Occipital lobe (tissue), 2 donors: ENCODE data around the gene THOC5. TPM values are rescaled to one million over a fixed set of nuclear protein-coding genes. Genes with fewer than 3 reads are reported as not detected.
A peak's percentile ranks its signal among the peaks of the same experiment; 100 is the strongest.
"Not testable (repeated sequence)": the region's sequence is repeated elsewhere in the genome, so short reads cannot be mapped to it uniquely, and the experiment has no call there.

ENCODE experiments used
- DNase-seq: peaks from one replicate; lab custom pipeline; 2025; lab: John Stamatoyannopoulos, UW
- total RNA-seq: library from RNA; depleted of rRNA; stranded (reverse); fragments of >200 nt; gene quantifications from one replicate; pipeline ENCODE4 v1.2.3, GENCODE V29; 2014

THOC5 gene
- 33.5 TPM for total RNA-seq

DNA sequence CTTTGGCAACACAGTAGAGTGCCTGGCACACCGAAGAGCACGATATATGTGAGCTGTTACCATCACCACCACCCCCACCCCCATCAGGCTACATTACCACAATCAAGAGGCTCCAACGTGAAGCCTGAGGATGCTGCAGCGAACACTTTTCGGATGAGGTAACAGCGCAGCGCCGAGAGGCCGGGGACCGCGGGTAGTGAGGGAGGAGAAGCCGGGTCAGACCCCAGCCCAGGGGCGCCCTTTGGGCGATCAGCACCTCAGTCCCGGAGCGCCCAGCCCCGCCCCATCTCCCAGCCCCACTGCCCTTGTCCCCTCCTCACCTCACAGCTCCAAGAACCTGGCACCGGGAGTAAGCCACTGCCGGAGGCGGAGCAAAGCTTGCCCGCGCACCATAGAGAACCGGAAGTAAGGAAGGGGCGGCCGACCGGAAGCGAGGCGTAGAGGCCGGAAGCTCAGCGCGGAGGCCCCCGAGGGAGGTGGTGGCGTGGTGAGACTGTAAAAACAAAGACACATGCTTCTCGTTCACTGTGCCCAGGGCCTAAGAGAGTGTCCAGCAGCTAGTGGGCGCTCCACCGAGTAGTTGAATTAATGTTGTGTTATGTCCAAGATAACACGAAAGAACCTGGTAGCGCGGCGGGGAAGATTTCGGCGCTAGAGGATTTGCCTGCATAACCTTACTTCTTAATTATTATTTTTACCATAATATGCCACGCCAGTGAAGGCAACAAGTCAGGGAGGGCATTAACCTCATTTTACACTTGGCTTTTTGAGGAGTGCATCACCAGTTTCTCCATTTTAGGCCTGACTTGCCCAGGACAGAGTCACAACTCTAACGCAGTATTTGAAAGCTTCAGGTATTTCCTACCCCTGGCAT lies at the start of gene THOC5:
Gene THOC5, minus strand, starts transcription at position 407 of the 874 bp plus-strand sequence. CDS start 4,610 bp downstream, outside the sequence.
- peak; percentile 95 for DNase-seq

- no peak for DNase-seq
These were observed 45.1 kb upstream of the THOC5 start for GRCh38 chr22:29598684-29599020.

GRCh38 chr22:29597871-29598683 lies 44.5 kb upstream of the THOC5 start:
- DNase-seq, result not testable (repeated sequence)

- no peak for DNase-seq
These were observed 42.9 kb upstream of the THOC5 start for GRCh38 chr22:29596408-29596807.

DNA sequence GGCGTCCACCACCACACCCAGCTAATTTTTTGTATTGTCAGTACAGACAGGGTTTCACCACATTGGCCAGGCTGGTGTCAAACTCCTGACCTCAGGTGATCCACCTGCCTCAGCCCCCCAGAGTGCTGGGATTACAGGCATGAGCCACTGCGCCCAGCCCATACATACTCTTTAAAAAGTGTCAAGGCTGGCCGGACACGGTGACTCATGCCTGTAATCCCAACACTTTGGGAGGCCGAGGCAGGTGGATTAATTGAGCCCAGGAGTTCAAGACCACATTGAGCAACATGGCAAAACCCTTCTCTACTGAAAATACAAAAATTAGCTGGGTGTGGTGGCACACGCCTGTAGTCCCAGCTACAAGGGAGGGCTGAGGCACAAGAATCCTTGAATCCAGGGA lies 40.9 kb upstream of the THOC5 start:
- DNase-seq, result not testable (repeated sequence)

DNA sequence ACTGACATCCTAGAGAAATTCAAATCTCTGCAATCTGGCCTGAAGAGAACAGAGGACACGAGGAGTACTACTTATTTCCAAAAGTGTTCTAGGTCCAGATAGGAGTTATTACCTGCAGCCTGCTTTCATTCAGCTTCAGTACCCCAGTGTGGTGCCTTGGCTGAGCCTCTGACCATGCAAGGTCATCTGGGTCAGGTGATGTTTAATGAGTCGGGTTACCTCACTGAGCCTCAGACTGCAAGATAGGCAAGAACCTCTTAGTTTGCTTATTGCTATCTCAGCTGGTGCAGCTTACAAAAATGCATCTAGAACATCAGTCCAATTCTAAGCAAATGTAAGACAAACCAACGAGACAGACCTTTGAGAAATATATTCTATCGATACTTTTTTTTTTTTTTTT lies 40.4 kb upstream of the THOC5 start:
- DNase-seq, result no peak

DNA sequence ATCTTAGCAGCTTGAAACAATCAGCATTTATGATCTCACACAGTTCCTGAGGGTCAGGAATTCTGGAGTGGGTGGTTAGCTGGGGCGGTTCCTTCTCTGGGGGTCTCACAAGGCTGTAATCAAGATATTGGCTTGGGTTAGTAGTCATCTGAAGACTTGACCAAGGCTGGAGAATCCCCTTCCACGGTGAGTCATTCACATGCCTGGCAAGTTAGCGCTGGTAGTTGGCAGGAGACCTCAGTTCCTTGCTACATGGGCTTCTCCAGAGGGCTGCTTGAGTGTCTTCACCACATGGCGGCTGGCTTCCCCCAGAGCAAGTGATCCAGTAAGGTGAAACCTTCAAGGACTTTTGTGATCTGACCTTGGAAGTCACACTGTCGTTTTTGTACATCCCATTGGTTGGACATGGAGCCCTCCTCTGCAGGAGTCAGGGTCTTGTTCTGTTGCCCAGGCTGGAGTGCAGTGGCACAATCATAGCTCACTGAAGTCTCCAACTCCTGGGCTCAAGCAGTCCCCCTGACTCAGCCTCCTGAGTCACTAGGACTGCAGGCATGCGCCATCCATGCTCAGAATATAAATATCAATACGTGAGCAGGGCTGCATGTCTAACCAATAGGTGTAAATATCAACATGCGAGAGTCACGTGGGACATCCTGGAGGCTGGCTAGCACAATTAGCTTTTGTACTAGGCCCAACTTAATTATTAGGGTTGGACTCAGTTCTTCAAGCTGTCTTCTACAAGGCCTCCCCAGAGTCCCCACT lies 34.6 kb upstream of the THOC5 start:
- DNase-seq, result no peak

GRCh38 chr22:29586193-29586705 lies 32.7 kb upstream of the THOC5 start:
- not testable (repeated sequence) for DNase-seq

GRCh38 chr22:29584975-29585374 lies 31.4 kb upstream of the THOC5 start:
- no peak for DNase-seq

DNA sequence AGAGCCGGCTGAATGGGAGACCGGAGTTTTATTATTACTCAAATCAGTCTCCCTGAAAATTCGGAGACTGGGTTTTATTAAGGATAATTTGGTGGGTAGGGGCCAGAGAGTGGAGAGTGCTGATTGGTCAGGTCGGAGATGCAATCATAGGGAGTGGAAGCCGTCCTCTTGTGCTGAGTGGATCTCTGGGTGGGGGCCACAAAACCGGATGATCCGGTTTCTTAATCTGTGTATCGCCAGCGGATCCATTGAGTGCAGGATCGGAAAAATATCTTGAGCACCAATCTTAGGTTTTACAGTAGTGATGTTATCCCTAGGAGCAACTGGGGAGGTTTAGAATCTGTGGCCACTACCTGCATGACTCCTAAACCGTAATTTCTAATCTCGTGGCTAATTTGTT lies 28.2 kb upstream of the THOC5 start:
- no peak for DNase-seq

GRCh38 chr22:29580200-29580810 lies 26.7 kb upstream of the THOC5 start:
- DNase-seq, result no peak

DNA sequence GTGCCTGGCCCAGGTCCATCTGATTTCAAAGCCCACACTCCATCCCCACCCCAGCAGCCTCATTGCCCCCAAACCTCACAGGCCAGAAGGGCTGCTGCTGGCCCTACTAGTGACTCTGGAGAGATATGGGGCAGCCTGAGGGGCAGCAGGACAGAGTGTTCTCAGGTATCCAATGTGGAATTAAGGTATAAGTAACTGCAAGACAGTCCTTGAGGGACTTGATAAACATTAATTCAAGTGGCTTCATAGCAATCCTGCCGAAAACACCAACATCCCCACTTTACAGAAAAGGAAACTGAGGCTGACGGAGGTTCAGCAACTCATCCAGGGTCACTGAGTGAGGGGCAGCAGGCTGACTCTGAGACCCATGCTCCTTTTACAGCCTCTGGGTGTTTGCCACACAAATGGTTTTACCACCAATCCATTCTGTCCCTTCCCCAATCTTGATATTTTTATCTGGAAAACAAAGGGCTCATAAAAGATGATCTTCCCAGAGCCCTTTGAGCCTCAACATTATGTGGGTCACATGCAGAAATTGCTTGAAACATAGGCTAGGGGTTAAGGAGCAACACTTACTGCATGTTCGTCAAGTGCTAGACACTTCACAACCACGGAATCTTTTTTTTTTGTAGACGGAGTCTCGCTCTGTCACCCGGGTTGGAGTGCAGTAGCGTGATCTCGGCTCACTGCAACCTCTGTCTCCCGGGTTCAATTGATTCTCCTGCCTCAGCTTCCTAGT lies 25.1 kb upstream of the THOC5 start:
- no peak for DNase-seq

GRCh38 chr22:29574762-29575450 lies 21.3 kb upstream of the THOC5 start:
- DNase-seq, result no peak

DNA sequence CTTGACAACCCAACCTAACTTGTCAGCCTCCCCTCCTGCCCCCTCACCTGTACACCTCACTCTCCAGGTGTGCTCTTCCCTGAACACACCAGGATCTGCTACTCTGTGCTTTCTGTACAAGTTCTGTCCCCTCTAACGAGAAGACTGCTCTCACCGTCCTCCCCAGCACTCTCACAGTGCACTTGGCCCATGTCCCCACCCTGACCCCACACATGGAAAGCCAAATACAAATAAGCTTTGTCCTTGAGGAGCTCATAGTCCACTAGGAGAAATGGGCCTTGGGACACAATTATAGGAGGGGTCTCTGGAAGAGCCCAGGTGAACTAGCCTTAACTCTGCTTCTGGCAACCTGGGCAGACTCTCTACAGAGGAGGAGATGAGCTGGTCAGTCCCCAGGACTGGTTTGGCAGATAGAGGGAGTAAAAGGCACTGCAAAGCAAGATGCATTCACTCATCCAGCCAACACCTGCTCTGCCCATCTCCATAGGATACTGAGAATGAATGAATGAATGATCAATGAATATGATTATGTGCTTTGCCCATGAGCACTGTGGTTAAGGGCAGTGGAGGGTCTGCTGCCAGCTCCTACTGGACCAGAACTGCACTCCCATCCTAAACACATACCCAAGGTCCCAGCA lies 17.5 kb upstream of the THOC5 start:
- no peak for DNase-seq

DNA sequence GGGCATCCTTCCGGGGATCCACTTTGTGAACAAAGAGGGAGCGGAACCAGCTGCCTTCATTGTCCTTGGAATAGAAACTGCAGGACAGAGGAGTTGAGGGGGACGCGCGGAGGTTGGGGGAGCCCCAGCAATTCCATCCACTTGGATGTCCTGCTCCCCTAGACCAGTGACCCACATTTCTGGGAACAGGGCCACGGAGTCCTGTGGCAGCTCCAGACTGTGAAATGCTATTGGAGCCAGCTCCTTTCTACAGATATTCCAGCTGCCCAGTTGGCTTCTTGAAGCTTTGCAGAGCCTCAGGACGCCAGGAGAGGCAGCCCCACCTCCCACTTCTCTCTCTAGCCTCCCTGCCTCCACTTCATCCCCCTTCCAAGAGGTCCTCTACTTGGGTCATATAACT lies 16.9 kb upstream of the THOC5 start:
- no peak for DNase-seq

- no peak for DNase-seq
These were observed 15.6 kb upstream of the THOC5 start for GRCh38 chr22:29569011-29569678.

DNA sequence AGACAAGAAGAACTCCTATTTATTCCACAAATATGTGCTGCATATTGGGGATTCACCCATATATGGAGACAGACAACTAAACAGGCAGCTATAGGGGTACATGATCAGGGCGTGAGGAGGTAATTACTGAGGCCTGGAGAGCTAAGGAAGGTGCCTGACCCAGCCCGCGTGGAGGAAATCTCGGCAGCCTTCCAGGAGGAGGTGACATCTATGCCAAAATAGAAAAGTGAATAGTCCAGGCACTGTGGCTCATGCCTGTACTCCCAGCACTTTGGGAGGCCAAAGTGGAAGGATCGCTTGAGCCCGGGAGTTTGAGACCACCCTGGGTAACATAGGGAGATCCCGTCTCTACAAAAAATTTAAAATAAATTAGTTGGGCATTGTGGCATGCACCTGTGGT lies 13.8 kb upstream of the THOC5 start:
- DNase-seq, result no peak

DNA sequence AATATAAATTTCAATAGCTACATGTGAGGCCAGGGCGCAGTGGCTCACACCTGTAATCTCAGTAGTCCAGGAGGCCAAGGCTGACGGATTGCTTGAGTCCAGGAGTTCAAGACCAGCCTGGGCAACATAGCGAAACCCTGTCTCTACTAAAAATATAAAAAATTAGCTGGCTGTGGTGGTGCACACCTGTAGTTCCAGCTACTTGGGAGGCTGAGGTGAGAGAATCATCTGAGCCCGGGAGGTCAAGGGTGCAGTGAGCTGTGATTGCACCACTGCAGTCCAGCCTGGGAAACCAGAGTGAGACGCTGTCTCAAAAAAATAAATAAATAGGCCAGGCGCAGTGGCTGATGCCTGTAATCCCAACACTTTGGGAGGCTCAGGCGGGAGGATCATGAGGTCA lies 13.0 kb upstream of the THOC5 start:
- not testable (repeated sequence) for DNase-seq
